ENCODE data around the gene GPR34.

DNA sequence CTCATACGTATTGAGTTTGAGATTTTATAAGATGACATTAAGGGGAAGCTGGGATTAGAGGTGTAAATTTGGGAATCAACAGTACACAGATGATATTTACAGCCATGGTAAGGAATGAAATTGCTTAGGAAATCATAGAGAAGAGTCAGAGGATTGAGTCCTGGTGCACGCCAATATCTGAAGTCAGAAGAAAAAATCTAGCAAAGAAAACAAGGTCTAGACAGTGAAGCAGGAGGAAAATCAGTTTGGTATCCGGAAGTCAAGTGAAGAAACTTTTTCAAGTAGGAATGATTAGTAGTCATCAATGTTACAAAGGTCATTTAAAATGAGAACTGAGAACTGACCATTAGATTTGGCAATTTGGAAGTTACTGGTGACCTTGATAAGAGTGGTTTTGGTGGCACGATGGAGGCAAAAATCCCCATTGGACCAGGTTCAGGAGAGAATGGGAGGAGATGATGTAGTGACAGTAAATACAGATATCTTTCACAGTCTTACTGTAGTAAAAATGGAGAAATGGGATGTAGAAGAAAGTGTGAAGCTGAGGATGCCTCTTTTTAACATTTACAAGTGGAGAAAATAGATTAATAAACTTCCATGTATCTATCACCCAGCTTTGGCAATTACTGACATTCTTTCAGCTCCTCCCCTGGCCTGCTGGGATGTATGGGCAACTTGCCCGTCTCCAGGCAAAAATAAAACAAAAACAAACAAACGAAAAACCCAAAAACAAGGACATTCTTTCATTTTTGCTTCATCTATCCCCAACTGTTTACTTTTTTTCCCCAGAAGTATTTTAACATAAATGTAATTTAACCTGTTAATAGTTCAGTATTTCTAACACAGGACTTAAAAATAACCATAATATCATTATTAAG is 11.4 kb upstream of the GPR34 start:
- TF ChIP-seq, protein P1, sequence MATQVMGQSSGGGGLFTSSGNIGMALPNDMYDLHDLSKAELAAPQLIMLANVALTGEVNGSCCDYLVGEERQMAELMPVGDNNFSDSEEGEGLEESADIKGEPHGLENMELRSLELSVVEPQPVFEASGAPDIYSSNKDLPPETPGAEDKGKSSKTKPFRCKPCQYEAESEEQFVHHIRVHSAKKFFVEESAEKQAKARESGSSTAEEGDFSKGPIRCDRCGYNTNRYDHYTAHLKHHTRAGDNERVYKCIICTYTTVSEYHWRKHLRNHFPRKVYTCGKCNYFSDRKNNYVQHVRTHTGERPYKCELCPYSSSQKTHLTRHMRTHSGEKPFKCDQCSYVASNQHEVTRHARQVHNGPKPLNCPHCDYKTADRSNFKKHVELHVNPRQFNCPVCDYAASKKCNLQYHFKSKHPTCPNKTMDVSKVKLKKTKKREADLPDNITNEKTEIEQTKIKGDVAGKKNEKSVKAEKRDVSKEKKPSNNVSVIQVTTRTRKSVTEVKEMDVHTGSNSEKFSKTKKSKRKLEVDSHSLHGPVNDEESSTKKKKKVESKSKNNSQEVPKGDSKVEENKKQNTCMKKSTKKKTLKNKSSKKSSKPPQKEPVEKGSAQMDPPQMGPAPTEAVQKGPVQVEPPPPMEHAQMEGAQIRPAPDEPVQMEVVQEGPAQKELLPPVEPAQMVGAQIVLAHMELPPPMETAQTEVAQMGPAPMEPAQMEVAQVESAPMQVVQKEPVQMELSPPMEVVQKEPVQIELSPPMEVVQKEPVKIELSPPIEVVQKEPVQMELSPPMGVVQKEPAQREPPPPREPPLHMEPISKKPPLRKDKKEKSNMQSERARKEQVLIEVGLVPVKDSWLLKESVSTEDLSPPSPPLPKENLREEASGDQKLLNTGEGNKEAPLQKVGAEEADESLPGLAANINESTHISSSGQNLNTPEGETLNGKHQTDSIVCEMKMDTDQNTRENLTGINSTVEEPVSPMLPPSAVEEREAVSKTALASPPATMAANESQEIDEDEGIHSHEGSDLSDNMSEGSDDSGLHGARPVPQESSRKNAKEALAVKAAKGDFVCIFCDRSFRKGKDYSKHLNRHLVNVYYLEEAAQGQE (IDR thresholded peaks at IDR 0.05; ENCODE audit: low read depth), result no peak
- TF ChIP-seq FOXM1 (IDR thresholded peaks at IDR 0.05; ENCODE audit: borderline replicate concordance, low read depth) (no peak), TAF1 (IDR thresholded peaks at IDR 0.05; ENCODE audit: low read depth) (no peak), TEAD4 (IDR thresholded peaks at IDR 0.05) (no peak), YY1 (IDR thresholded peaks at IDR 0.05; ENCODE audit: low read depth) (no peak), CEBPB (IDR thresholded peaks at IDR 0.05) (no peak), EP300 (IDR thresholded peaks at IDR 0.05; ENCODE audit: borderline replicate concordance) (no peak), CREB1 (IDR thresholded peaks at IDR 0.05; ENCODE audit: low read depth) (no peak)

Data from Ishikawa (cell line).